Measurements from ENCODE around the gene SPAG16.

GRCh38 chr2:213279116-213279620, 5.1 kb upstream of the SPAG16 start:
- TF ChIP-seq EZH2 (IDR thresholded peaks at IDR 0.05; ENCODE audit: insufficient read depth, poor library complexity, severe bottlenecking) = no peak
- TF ChIP-seq EZH2phosphoT487 (IDR thresholded peaks at IDR 0.05; ENCODE audit: insufficient read depth, low read depth) = no peak

Measured in GM23248 (cell line).